ENCODE measurements around the gene LILRB4.
"Not testable (repeated sequence)": the region's sequence is repeated elsewhere in the genome, so short reads cannot be mapped to it uniquely, and the experiment has no call there.

LILRB4 gene

GRCh38 chr19:54648129-54648528, 14.7 kb upstream of the LILRB4 start:
- no peak for DNase-seq (ENCODE audit: extremely low read depth in 1 of 2, low read depth in 1 of 2)

- no peak for DNase-seq (ENCODE audit: extremely low read depth in 1 of 2, low read depth in 1 of 2)
Observed at GRCh38 chr19:54650108-54650655, 12.6 kb upstream of the LILRB4 start.

- DNase-seq (ENCODE audit: extremely low read depth in 1 of 2, low read depth in 1 of 2) = no peak
Observed at GRCh38 chr19:54653181-54653809, 9.5 kb upstream of the LILRB4 start.

- DNase-seq (ENCODE audit: extremely low read depth in 1 of 2, low read depth in 1 of 2) = no peak
Observed at GRCh38 chr19:54654447-54655321, 8.1 kb upstream of the LILRB4 start.

DNA sequence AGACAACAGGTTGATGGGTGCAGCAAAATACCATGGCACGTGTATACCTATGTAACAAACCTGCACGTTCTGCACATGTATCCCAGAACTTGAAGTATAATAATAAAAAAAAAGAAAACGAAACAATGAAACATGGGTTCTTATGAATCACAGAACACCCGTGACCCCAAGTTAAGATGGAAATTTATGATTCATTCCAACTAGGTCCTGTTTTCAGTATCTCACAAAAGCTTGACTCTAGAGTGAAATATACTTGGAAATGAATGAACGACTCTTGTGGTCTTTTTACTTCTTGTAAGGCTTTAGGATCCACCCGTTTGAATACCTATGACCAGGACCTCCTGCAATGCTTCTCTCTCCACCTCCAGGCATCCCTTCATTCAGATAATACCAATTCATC, 3.5 kb upstream of the LILRB4 start:
- no peak for DNase-seq (ENCODE audit: extremely low read depth in 1 of 2, low read depth in 1 of 2)

DNA sequence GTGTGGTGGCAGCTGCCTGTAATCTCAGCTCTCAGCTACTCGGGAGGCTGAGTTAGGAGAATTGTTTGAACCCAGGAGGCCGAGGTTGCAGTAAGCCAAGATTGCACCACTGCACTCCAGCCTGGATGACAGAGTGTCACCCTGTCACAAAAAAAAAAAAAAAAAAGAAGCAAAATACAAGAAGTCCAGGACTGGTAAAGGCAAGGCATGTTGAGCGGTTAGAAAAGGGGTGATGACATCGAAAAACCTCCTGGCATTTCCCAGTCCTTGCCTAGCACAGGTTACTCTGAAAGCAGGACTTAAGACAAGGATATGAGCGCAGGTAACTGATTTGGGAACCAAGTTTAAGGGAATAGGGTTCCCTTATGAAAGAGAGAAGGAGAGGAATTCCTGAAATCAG, 2.5 kb upstream of the LILRB4 start:
- DNase-seq (ENCODE audit: extremely low read depth in 1 of 2, low read depth in 1 of 2) = no peak

- no peak for DNase-seq (ENCODE audit: extremely low read depth in 1 of 2, low read depth in 1 of 2)
Observed at GRCh38 chr19:54660964-54661363, 1.8 kb upstream of the LILRB4 start.

- DNase-seq (ENCODE audit: extremely low read depth in 1 of 2, low read depth in 1 of 2) = no peak
Observed at GRCh38 chr19:54661846-54662481, 821 bp upstream of the LILRB4 start.

DNA sequence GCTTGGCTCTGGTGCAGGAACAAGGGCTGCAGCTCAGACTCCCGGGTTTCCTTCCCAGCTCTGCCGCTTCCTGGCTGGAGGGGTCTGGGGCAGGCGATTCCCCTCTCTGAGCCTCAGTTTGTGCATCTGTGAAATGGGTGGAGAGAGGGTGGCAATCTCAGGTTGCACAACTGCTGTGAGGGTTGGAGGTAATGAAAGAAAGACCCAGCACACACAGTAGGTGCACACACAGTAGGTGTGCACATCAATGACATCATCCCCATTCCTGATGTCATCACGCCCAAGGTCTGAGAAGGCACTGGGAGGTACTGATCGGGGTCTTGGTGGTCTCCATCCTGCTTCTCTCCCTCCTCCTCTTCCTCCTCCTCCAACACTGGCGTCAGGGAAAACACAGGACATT, 2.7 kb downstream of the LILRB4 start:
- DNase-seq (ENCODE audit: extremely low read depth in 1 of 2, low read depth in 1 of 2) = no peak

DNA sequence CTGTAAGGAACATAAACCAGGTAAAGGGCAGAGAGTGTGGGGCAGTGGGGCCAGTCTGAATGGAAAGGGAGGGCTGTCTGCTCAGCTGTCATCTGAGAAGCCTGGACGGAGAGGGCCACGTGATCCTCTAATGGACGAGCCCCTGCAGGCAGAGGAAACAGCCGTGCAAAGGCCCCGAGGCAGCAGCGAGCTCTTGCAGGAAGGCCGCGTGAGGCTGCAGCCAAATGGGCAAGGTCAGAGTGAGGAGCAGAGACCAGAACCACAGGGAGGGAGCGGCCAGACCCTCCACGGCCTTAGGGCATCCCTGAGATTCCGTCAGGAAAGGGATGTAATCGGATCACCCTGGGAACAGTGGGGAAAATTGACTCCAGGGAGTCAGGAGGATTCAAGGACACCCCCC, 4.4 kb downstream of the LILRB4 start:
- DNase-seq (ENCODE audit: extremely low read depth in 1 of 2, low read depth in 1 of 2) = no peak

DNA sequence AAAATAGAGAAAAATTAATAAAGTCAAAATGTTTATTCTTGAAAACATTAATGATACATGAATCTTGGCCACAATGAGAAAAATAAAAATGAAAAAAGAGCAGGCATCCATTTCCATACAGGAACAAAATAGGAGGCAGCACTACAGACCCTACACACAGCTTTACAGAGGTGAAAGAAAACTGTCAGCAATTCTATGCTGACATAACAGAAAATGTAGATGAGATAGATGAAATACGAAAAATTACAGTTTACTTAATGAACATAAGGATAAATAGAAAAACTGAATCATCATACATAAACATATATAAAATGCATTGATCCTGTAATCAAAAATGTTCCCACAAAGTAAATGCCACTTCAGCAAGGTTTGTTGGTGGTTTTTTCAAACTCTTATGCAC, 5.6 kb downstream of the LILRB4 start:
- DNase-seq (ENCODE audit: extremely low read depth in 1 of 2, low read depth in 1 of 2) = no peak

DNA sequence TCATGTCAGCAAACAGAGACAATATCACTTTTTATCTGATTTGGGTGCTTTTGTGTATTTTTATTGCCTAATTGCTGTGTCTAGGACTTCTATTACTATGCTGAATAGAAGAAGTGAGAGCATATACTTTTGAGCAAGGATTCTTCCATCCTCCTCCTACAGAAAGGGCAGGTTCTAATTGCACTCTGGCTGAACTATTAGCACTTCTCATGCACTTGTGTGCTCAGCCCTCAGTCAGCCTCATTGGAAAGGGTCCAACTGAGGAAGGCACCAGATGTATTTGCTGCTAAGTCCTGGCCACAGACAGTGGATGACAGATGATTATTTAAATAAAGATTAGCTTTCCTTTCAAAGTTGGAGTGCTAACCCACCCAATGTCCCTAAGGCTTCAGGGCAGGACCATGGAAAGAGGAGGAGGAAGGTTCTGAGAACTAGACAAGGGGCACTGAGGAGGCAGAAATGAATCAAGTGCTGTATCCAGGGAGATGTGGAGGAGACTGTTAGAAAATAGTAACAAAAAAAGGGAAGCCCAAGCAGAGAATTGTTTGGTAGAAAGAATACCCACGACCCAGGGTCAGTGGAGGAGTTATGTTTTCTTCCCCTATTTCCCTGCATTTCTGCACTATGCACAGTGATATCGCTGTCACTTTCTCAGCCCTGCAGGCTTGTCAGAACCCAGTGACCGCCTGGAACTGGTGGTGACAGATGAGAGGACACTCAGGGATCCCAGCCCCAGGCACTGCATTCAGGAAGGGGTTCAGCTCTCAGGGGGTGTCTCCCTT, 8.0 kb downstream of the LILRB4 start:
- DNase-seq (ENCODE audit: extremely low read depth in 1 of 2, low read depth in 1 of 2) = no peak

DNA sequence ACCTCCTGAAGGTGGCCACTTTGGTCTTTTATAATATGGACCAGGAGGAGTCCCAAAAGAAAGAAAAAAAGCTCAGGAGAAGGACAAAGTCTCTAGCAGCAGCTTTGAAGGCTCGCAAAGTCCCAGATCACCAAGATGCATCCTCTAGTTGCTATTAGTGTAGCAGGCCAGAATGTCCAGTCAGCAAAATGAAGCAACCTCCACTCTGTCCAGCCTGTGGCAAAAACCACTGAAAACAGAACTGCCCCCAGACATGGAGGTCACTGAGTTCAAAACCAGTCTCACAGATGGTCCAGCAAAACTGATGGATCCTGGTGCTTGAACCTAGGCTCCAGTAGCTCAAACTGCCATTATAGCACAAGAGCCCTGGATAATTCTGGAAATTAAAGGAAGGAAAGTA, 10.4 kb downstream of the LILRB4 start:
- DNase-seq (ENCODE audit: extremely low read depth in 1 of 2, low read depth in 1 of 2) = no peak

- no peak for DNase-seq (ENCODE audit: extremely low read depth in 1 of 2, low read depth in 1 of 2)
Observed at GRCh38 chr19:54674021-54674617, 11.3 kb downstream of the LILRB4 start.

DNA sequence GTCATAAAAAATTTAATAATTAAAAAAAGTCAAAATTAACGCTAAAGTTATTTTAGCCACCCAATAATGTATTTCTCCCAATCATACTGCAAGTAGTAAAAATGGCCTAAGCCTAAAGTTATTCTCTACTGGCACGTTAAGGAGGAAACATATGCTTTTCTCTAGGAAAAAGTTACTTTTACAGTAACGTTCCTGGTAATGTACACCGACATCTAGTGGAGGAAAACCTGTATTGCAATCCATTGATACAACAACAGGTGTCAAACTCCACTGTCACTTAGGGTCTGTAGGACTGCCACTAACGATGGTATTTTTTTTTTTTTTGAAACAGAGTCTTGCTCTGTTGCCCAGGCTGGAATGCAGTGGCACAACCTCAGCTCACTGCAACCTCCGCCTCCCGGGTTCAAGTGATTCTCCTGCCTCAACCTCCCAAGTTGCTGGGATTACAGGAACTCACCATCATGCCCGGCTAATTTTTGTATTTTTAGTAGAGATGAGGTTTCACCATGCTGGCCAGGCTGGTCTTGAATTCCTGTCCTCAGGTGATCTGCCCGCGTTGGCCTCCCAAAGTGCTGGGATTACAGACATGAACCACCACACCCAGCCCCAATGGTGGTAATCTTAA, 13.5 kb downstream of the LILRB4 start:
- DNase-seq (ENCODE audit: extremely low read depth in 1 of 2, low read depth in 1 of 2) = not testable (repeated sequence)

DNA sequence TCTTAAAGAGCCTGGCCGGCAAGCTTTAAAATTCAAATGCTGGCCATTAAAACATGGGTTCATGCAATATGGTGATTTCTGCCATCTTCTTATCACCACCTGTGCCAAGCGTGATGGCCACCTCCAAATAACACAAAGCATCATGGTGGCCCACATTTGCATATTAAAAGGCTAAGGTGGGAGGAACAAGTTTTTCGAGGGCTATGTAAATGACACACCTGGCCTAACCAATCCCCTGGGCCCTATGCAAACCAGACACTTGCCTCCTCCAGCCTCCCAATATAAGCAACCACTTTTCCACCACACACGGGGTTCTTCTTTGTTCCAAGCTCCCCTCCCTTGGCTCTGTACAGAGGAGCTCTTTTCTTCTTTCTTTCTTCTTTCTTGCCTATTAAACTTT, 14.4 kb downstream of the LILRB4 start:
- DNase-seq (ENCODE audit: extremely low read depth in 1 of 2, low read depth in 1 of 2) = no peak

DNA sequence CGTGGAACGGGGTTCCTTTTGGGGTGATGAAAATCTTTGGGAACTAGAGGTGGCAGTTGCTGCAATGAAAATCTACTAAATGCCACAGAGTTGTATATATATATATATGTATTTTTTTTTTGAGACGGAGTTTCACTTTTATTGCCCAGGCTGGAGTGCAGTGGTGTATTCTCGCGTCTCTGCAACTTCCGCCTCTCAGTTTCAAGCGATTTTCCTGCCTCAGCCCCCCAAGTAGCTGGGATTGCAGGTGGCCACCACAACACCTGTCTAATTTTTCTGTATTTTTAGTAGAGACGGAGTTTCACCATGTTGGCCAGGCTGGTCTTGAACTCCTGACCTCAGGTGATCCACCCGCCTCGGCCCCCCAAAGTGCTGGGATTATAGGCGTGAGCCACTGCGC, 18.8 kb downstream of the LILRB4 start:
- DNase-seq (ENCODE audit: extremely low read depth in 1 of 2, low read depth in 1 of 2) = not testable (repeated sequence)

GRCh38 chr19:54682306-54682856, 19.6 kb downstream of the LILRB4 start:
- DNase-seq (ENCODE audit: extremely low read depth in 1 of 2, low read depth in 1 of 2) = no peak

- DNase-seq (ENCODE audit: extremely low read depth in 1 of 2, low read depth in 1 of 2) = no peak
Observed at GRCh38 chr19:54684527-54684926, 21.7 kb downstream of the LILRB4 start.

Data from activated CD8-positive, alpha-beta memory T cell treated with anti-CD3 and anti-CD28 coated beads for 1 hour (primary cell).